Neural crest cell (in vitro differentiated cells): ENCODE results near the gene C11orf97. TPM values are rescaled to one million over a fixed set of nuclear protein-coding genes. Genes with fewer than 3 reads are reported as not detected.

Experiments used
- DNase-seq: peaks from one replicate; pipeline ENCODE4 v3.0.0; 2021; ENCODE audit warnings: low read depth, mixed read lengths, low spot score
- H3K27ac Mint-ChIP-seq: one replicate; pipeline ENCODE4 v1.8.0; 2021; ENCODE audit warnings: mild to moderate bottlenecking, mixed read lengths; ENCODE audit not compliant: unreplicated experiment
- H3K27me3 Mint-ChIP-seq: 2 replicates; pipeline ENCODE4 v1.8.0; 2021; ENCODE audit warnings: low read depth, mild to moderate bottlenecking, mixed read lengths
- H3K36me3 Mint-ChIP-seq: 2 replicates; pipeline ENCODE4 v1.8.0; 2021; ENCODE audit warnings: low read depth, mild to moderate bottlenecking, mixed read lengths
- H3K4me1 Mint-ChIP-seq: 2 replicates; pipeline ENCODE4 v1.8.0; 2021; ENCODE audit warnings: mixed read lengths
- H3K4me3 Mint-ChIP-seq: one replicate; pipeline ENCODE4 v1.8.0; 2021; ENCODE audit warnings: mild to moderate bottlenecking, mixed read lengths
- H3K9me3 Mint-ChIP-seq: 2 replicates; pipeline ENCODE4 v1.8.0; 2021; ENCODE audit warnings: mixed read lengths
- CTCF ChIP-seq: fragments of 200-600 bp; sonication (generic); conservative IDR thresholded peaks from 2 replicates; pipeline ENCODE4 v1.5.0; 2021; ENCODE audit warnings: antibody characterized with exemption, mild to moderate bottlenecking
- total RNA-seq: library from RNA; stranded (reverse); gene quantifications from 2 replicates; pipeline ENCODE4 v1.2.1, GENCODE V29; 2021

C11orf97 gene
- total RNA-seq, 1 donor from 2014 or later: not detected

- TF ChIP-seq CTCF: no peak
- DNase-seq: peak; percentile 18
- H3K4me3 Mint-ChIP-seq: peak overlapping the region; percentile 42
Observed at GRCh38 chr11:94544646-94545263, 32.5 kb downstream of the C11orf97 start.

GRCh38 chr11:94545264-94546161, 33.3 kb downstream of the C11orf97 start:
- no peak overlapping the region for H3K27ac Mint-ChIP-seq
- H3K4me1 Mint-ChIP-seq: peaks cover 33% of the 10 kb centered on the region
- peaks cover 2% of the 10 kb centered on the region for H3K36me3 Mint-ChIP-seq
- H3K9me3 Mint-ChIP-seq: no peaks in the 10 kb centered on the region
- H3K27me3 Mint-ChIP-seq: peaks cover 11% of the 10 kb centered on the region
- DNase-seq: no peak
- TF ChIP-seq CTCF: no peak
- H3K4me3 Mint-ChIP-seq: peak overlapping the region; percentile 77

More at GRCh38 chr11:94544646-94545263, 32.5 kb downstream of the C11orf97 start:
- Mint-ChIP-seq H3K4me1 (peaks cover 31% of the 10 kb centered on the region), H3K27me3 (peaks cover 11% of the 10 kb centered on the region), H3K9me3 (no peaks in the 10 kb centered on the region), H3K36me3 (peaks cover 2% of the 10 kb centered on the region), H3K27ac (no peak overlapping the region)

- DNase-seq: no peak
- H3K27me3 Mint-ChIP-seq: peaks cover 11% of the 10 kb centered on the region
- peaks cover 2% of the 10 kb centered on the region for H3K36me3 Mint-ChIP-seq
- H3K4me1 Mint-ChIP-seq: peaks cover 35% of the 10 kb centered on the region
- peak overlapping the region; percentile 77 for H3K4me3 Mint-ChIP-seq
- H3K9me3 Mint-ChIP-seq: no peaks in the 10 kb centered on the region
- no peak for TF ChIP-seq CTCF
- H3K27ac Mint-ChIP-seq: no peak overlapping the region
Observed at GRCh38 chr11:94546162-94546470, 33.9 kb downstream of the C11orf97 start.

- H3K27me3 Mint-ChIP-seq: peaks cover 6% of the 10 kb centered on the region
- H3K9me3 Mint-ChIP-seq: no peaks in the 10 kb centered on the region
- DNase-seq: no peak
- peaks cover 2% of the 10 kb centered on the region for H3K36me3 Mint-ChIP-seq
- peaks cover 35% of the 10 kb centered on the region for H3K4me1 Mint-ChIP-seq
- H3K27ac Mint-ChIP-seq: no peak overlapping the region
- TF ChIP-seq CTCF: no peak
- peak overlapping the region; percentile 76 for H3K4me3 Mint-ChIP-seq
Observed at GRCh38 chr11:94546886-94547285, 34.6 kb downstream of the C11orf97 start.

- Mint-ChIP-seq H3K27me3 (peaks cover 4% of the 10 kb centered on the region), H3K4me1 (peaks cover 24% of the 10 kb centered on the region), H3K36me3 (peaks cover 2% of the 10 kb centered on the region), H3K27ac (no peak overlapping the region), H3K4me3 (no peak overlapping the region), H3K9me3 (no peaks in the 10 kb centered on the region)
- no peak for TF ChIP-seq CTCF
- DNase-seq: no peak
Observed at GRCh38 chr11:94549146-94549545, 36.9 kb downstream of the C11orf97 start.
